HepG2 (cell line): ENCODE measurements around the gene EPN3. TPM values are rescaled to one million over a fixed set of nuclear protein-coding genes. Genes with fewer than 3 reads are reported as not detected.
A peak's percentile ranks its signal among the peaks of the same experiment; 100 is the strongest.

Experiments used
- AHR ChIP-seq: IDR thresholded peaks from 2 replicates; pipeline ENCODE4 v1.6.1; 2018; ENCODE audit warnings: missing genetic modification reagents, missing compliant biosample characterization
- CEBPB ChIP-seq: IDR thresholded peaks from 2 replicates; pipeline ENCODE4 v1.6.1; 2011; ENCODE audit warnings: low read depth, low read length, improper control_type of control experiment, borderline replicate concordance
- FOSL2 ChIP-seq: sonication (generic); formaldehyde crosslinking; IDR thresholded peaks from 2 replicates; pipeline ENCODE4 v1.4.0; 2020; ENCODE audit warnings: missing genetic modification reagents
- GTF2F1 ChIP-seq: fragments of 150-350 bp; IDR thresholded peaks from 2 replicates; pipeline ENCODE4 v1.6.1; 2014; ENCODE audit warnings: low read length
- HNF4A ChIP-seq: sonication (generic); formaldehyde crosslinking; IDR thresholded peaks from 2 replicates; pipeline ENCODE4 v1.4.0; 2020; ENCODE audit warnings: missing genetic modification reagents
- HOXA9 ChIP-seq: sonication (generic); formaldehyde crosslinking; IDR thresholded peaks from 2 replicates; pipeline ENCODE4 v1.8.1; 2022; ENCODE audit warnings: missing genetic modification reagents, mild to moderate bottlenecking, moderate library complexity, borderline replicate concordance
- KLF6 ChIP-seq: IDR thresholded peaks from 2 replicates; pipeline ENCODE4 v1.8.0; 2016; ENCODE audit warnings: missing biosample characterization, missing genetic modification reagents
- MLXIP ChIP-seq: sonication (generic); formaldehyde crosslinking; IDR thresholded peaks from 2 replicates; pipeline ENCODE4 v1.9.0; 2021; ENCODE audit warnings: missing genetic modification reagents, borderline replicate concordance
- NFKBIZ ChIP-seq: IDR thresholded peaks from 2 replicates; pipeline ENCODE4 v1.6.1; 2018; ENCODE audit warnings: missing genetic modification reagents, missing compliant biosample characterization
- NONO ChIP-seq, 2 experiments: fragments of 450-650 bp in 1 of 2; sonication (generic) in 1 of 2; formaldehyde crosslinking in 1 of 2; IDR thresholded peaks in 1 of 2; conservative IDR thresholded peaks in 1 of 2; 2 replicates each; pipeline versions ENCODE4 v1.6.1 to v1.8.0; 2017 to 2022; ENCODE audit warnings: mild to moderate bottlenecking in 1 of 2, missing genetic modification reagents in 1 of 2, moderate library complexity in 1 of 2
- NR2F6 ChIP-seq, 2 experiments: IDR thresholded peaks; 2 replicates each; pipeline ENCODE4 v1.6.1; 2016; ENCODE audit warnings: antibody characterized with exemption in 1 of 2, mild to moderate bottlenecking in 1 of 2
- PAX8 ChIP-seq: sonication (generic); formaldehyde crosslinking; IDR thresholded peaks from 2 replicates; pipeline ENCODE4 v1.8.0; 2022; ENCODE audit warnings: mild to moderate bottlenecking, missing genetic modification reagents, borderline replicate concordance
- REL ChIP-seq: sonication (generic); formaldehyde crosslinking; conservative IDR thresholded peaks from 2 replicates; pipeline ENCODE4 v1.8.0; 2022; ENCODE audit warnings: mild to moderate bottlenecking, missing genetic modification reagents, moderate library complexity
- RFXAP ChIP-seq: sonication (generic); formaldehyde crosslinking; IDR thresholded peaks from 2 replicates; pipeline ENCODE4 v1.4.0; 2020; ENCODE audit warnings: missing genetic modification reagents, borderline replicate concordance
- SAFB2 ChIP-seq: sonication (generic); formaldehyde crosslinking; IDR thresholded peaks from 2 replicates; pipeline ENCODE4 v1.5.1; 2020; ENCODE audit warnings: missing genetic modification reagents, low read depth, mild to moderate bottlenecking, borderline replicate concordance
- SAP130 ChIP-seq: IDR thresholded peaks from 2 replicates; pipeline ENCODE4 v1.6.1; 2016; ENCODE audit warnings: low read depth
- SMYD3 ChIP-seq: sonication (generic); formaldehyde crosslinking; IDR thresholded peaks from 2 replicates; pipeline ENCODE4 v1.8.1; 2023; ENCODE audit warnings: mild to moderate bottlenecking, missing genetic modification reagents
- XBP1 ChIP-seq: sonication (generic); formaldehyde crosslinking; IDR thresholded peaks from 2 replicates; pipeline ENCODE4 v1.5.0; 2020; ENCODE audit warnings: missing genetic modification reagents
- ZBTB14 ChIP-seq: sonication (generic); formaldehyde crosslinking; IDR thresholded peaks from 2 replicates; pipeline ENCODE4 v1.4.0; 2020; ENCODE audit warnings: missing genetic modification reagents
- ZFP1 ChIP-seq: IDR thresholded peaks from 2 replicates; pipeline ENCODE4 v1.6.1; 2016
- ZFP36 ChIP-seq: fragments of 150-350 bp; IDR thresholded peaks from 2 replicates; pipeline ENCODE4 v1.6.1; 2018; ENCODE audit warnings: borderline replicate concordance, low read length, low read depth; ENCODE audit not compliant: partially characterized antibody
- ZFP91 ChIP-seq: sonication (generic); formaldehyde crosslinking; IDR thresholded peaks from 2 replicates; pipeline ENCODE4 v1.9.0; 2022; ENCODE audit warnings: missing genetic modification reagents, mild to moderate bottlenecking, borderline replicate concordance
- ZNF580 ChIP-seq: IDR thresholded peaks from 2 replicates; pipeline ENCODE4 v1.6.1; 2016; ENCODE audit warnings: low read depth, borderline replicate concordance
- polyA plus RNA-seq, 8 experiments: library from polyadenylated mRNA; depleted of rRNA in 3 of 8; stranded (reverse) in 7 of 8; unstranded in 1 of 8; fragments of >200 nt; fragmentation: Illumina TruSeq in 4 of 8; extraction: Trizol in 4 of 8; gene quantifications; 2 replicates each; pipeline versions ENCODE4 v1.2.1 to v1.2.3, GENCODE V29; 2011 to 2016; ENCODE audit warnings: low read depth in 4 of 8, missing spikeins in 1 of 8, mixed read lengths in 1 of 8; ENCODE audit not compliant: insufficient read depth in 1 of 8
- total RNA-seq, 5 experiments: library from RNA; depleted of rRNA; stranded (reverse); fragments of >200 nt; fragmentation: Illumina TruSeq; extraction: Trizol; gene quantifications; 2 replicates each; pipeline ENCODE4 v1.2.3, GENCODE V29; 2016; ENCODE audit warnings: low read depth in 1 of 5

EPN3 gene
- total and polyA plus RNA-seq, 2 of the 13 experiments (the other 11 are each of a cell fraction or from before 2014, with no cell fraction given): 0.11 to 0.95 TPM

- TF ChIP-seq MLXIP: peak; percentile 96
- TF ChIP-seq ZNF580 (CRISPR knock-in tag): peak; percentile 55; the same call in 1 of the 2 replicates
- TF ChIP-seq FOSL2 (CRISPR knock-in tag): peak; percentile 84
- TF ChIP-seq HNF4A: peak; percentile 87
- TF ChIP-seq ZFP1: no peak; the same call in 1 of the 2 replicates
- TF ChIP-seq SMYD3 (CRISPR knock-in tag): peak; percentile 61; the same call in 1 of the 2 replicates
- peak; percentile 65 for TF ChIP-seq NR2F6 (IDR thresholded peaks at IDR 0.05)
- peak; percentile 85 for TF ChIP-seq NR2F6 (CRISPR knock-in tag; IDR thresholded peaks at IDR 0.05)
- TF ChIP-seq SAP130 (CRISPR knock-in tag): peak; percentile 66; the same call in 1 of the 2 replicates
- TF ChIP-seq XBP1 (CRISPR knock-in tag): no peak
- TF ChIP-seq HOXA9 (CRISPR knock-in tag): no peak
- 0 out of 2 replicates have a peak, but pooled peaks have one; percentile 75 for TF ChIP-seq NFKBIZ (CRISPR knock-in tag)
- 0 out of 2 replicates have a peak, but pooled peaks have one; percentile 33 for TF ChIP-seq ZBTB14 (CRISPR knock-in tag)
- TF ChIP-seq PAX8 (CRISPR knock-in tag): peak; percentile 45; the same call in 1 of the 2 replicates
- TF ChIP-seq ZFP36: peak; percentile 86
- 0 out of 2 replicates have a peak, but pooled peaks have one; percentile 72 for TF ChIP-seq RFXAP (CRISPR knock-in tag)
- TF ChIP-seq REL: 0 out of 2 replicates have a peak, but pooled peaks have one; percentile 28
- TF ChIP-seq AHR: peak; percentile 27; the same call in 1 of the 2 replicates
- TF ChIP-seq GTF2F1: no peak
- peak; percentile 78 for TF ChIP-seq ZFP91
- TF ChIP-seq KLF6 (CRISPR knock-in tag): peak; percentile 59; the same call in 1 of the 2 replicates
- TF ChIP-seq CEBPB: no peak
- no peak for TF ChIP-seq NONO (IDR thresholded peaks at IDR 0.05)
- TF ChIP-seq NONO (CRISPR knock-in tag; conservative IDR thresholded peaks at IDR 0.05): peak; percentile 78
- TF ChIP-seq SAFB2 (CRISPR knock-in tag): no peak; the same call in 1 of the 2 replicates
These were observed 10.6 kb downstream of the EPN3 start (continued) for GRCh38 chr17:50542795-50543774.
